Measurements from ENCODE around the gene MAB21L3. TPM values are rescaled to one million over a fixed set of nuclear protein-coding genes. Genes with fewer than 3 reads are reported as not detected.

The MAB21L3 gene
- total RNA-seq, 2 experiments from 2014 or later = 0.26 TPM; not detected in 1

GRCh38 chr1:116122955-116123757 is 12.0 kb downstream of the MAB21L3 start:
- no peak overlapping the region for H3K4me3 Mint-ChIP-seq
- H3K27ac Mint-ChIP-seq = no peak overlapping the region
- H3K9me3 Mint-ChIP-seq = no peaks in the 10 kb centered on the region
- peaks cover 37% of the 10 kb centered on the region for H3K27me3 Mint-ChIP-seq
- no peak for DNase-seq
- H3K36me3 Mint-ChIP-seq = no peaks in the 10 kb centered on the region
- peaks cover 29% of the 10 kb centered on the region for H3K4me1 Mint-ChIP-seq

GRCh38 chr1:116123837-116124533 is 12.8 kb downstream of the MAB21L3 start:
- peaks cover 36% of the 10 kb centered on the region for H3K4me1 Mint-ChIP-seq
- H3K36me3 Mint-ChIP-seq = no peaks in the 10 kb centered on the region
- H3K27ac Mint-ChIP-seq = no peak overlapping the region
- peaks cover 32% of the 10 kb centered on the region for H3K27me3 Mint-ChIP-seq
- no peaks in the 10 kb centered on the region for H3K9me3 Mint-ChIP-seq
- no peak for DNase-seq
- no peak overlapping the region for H3K4me3 Mint-ChIP-seq

- H3K9me3 Mint-ChIP-seq = no peaks in the 10 kb centered on the region
Observed at GRCh38 chr1:116125758-116126157, 14.6 kb downstream of the MAB21L3 start.

DNA sequence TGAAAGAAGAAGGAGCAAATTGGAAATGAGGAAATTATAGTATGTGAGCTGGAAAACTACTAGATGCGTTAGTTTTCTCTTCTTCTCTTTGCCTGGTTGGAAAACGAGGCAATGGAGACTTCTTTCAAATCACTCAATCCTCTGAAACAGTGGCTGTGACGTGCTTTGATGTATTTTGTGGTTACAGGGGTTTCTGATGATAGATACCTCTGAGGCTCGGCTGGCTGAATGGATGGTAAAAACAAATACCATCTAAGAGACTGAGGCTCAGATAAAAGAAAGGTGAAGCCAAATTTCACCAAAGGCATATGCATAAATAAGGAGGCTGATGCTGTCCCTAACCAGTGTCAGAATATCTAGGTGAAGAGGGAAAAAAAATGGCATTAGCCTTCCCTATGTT is 15.1 kb downstream of the MAB21L3 start:
- H3K27ac Mint-ChIP-seq = peak overlapping the region; percentile 54
- H3K36me3 Mint-ChIP-seq = no peaks in the 10 kb centered on the region
- no peaks in the 10 kb centered on the region for H3K9me3 Mint-ChIP-seq
- peaks cover 44% of the 10 kb centered on the region for H3K4me1 Mint-ChIP-seq
- H3K4me3 Mint-ChIP-seq = no peak overlapping the region
- DNase-seq = no peak
- H3K27me3 Mint-ChIP-seq = peaks cover 33% of the 10 kb centered on the region

More at GRCh38 chr1:116125758-116126157, 14.6 kb downstream of the MAB21L3 start:
- no peak for DNase-seq
- no peaks in the 10 kb centered on the region for H3K36me3 Mint-ChIP-seq
- peaks cover 44% of the 10 kb centered on the region for H3K4me1 Mint-ChIP-seq
- H3K27ac Mint-ChIP-seq = peak overlapping the region; percentile 58
- peaks cover 37% of the 10 kb centered on the region for H3K27me3 Mint-ChIP-seq
- H3K4me3 Mint-ChIP-seq = no peak overlapping the region

DNA sequence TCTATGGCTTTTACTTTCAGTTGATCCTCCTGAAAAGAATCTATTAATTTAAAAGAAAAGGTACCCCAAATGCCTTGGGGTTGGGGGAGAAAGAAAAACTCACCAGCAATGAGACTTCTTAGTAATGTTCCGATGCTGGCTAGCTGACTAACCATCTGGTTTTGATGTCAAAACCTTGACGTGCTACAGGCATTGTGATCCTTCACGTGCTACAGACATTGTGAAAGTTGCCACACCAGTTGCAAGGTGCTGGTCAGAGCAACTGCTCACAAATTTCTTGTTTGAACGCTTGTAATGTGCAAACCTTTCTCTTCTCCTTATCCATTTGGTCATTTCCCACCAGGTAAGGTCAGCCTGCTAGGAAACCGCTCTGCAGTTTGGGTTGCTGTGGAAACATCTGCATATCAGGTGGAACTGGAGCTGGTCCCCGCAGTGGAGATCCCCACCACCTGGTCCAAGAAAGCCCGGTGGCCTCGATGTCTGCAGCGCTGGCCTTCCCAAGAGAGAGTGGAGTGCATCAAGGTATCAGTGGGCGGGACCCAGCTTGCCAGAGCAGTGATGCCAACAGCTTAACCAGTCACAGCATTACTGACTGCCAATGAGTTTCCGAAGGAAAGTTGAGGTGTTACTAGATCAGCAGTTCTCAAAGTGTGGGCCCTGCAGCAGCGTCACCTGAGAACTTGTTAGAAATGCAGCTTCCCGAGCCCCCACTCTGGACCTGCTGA is 16.1 kb downstream of the MAB21L3 start:
- peaks cover 29% of the 10 kb centered on the region for H3K27me3 Mint-ChIP-seq
- no peak for DNase-seq
- H3K9me3 Mint-ChIP-seq = no peaks in the 10 kb centered on the region
- H3K27ac Mint-ChIP-seq = no peak overlapping the region
- no peak overlapping the region for H3K4me3 Mint-ChIP-seq
- peaks cover 40% of the 10 kb centered on the region for H3K4me1 Mint-ChIP-seq
- H3K36me3 Mint-ChIP-seq = no peaks in the 10 kb centered on the region

GRCh38 chr1:116127848-116128540 is 16.8 kb downstream of the MAB21L3 start:
- Mint-ChIP-seq H3K4me3 (no peak overlapping the region), H3K27ac (no peak overlapping the region), H3K27me3 (peaks cover 24% of the 10 kb centered on the region), H3K4me1 (peaks cover 40% of the 10 kb centered on the region), H3K9me3 (no peaks in the 10 kb centered on the region), H3K36me3 (no peaks in the 10 kb centered on the region)
- no peak for DNase-seq

- Mint-ChIP-seq H3K27ac (peak overlapping the region; percentile 77), H3K27me3 (peaks cover 19% of the 10 kb centered on the region), H3K4me3 (peak overlapping the region; percentile 37), H3K36me3 (no peaks in the 10 kb centered on the region), H3K4me1 (peaks cover 40% of the 10 kb centered on the region), H3K9me3 (no peaks in the 10 kb centered on the region)
- peak; percentile 64 for DNase-seq
Observed at GRCh38 chr1:116128664-116129063, 17.5 kb downstream of the MAB21L3 start.

DNA sequence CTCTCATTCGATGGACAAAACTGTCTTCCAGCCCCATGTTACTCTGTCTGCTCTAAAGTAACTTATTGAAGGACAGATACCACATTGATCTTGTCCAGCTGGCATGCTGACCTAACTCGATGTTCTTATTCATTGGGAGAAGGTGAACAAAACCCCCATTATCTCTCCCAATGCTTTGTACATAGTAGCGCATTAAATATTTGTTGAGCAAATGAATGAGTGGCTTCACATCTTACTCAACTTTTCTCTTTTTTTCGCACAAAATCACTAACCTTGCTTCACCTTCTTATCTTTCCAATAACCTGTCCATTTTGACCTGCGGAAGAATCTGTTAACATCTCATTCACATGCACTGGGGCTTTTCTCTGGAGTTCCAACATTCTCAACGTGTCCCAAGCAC is 18.3 kb downstream of the MAB21L3 start:
- H3K27ac Mint-ChIP-seq = no peak overlapping the region
- no peak overlapping the region for H3K4me3 Mint-ChIP-seq
- peaks cover 42% of the 10 kb centered on the region for H3K4me1 Mint-ChIP-seq

GRCh38 chr1:116130356-116130755 is 19.2 kb downstream of the MAB21L3 start:
- no peak overlapping the region for H3K4me3 Mint-ChIP-seq
- H3K4me1 Mint-ChIP-seq = peaks cover 43% of the 10 kb centered on the region
- H3K27me3 Mint-ChIP-seq = peaks cover 9% of the 10 kb centered on the region

More for the DNA sequence above, 18.3 kb downstream of the MAB21L3 start:
- H3K9me3 Mint-ChIP-seq = no peaks in the 10 kb centered on the region
- no peaks in the 10 kb centered on the region for H3K36me3 Mint-ChIP-seq
- no peak for DNase-seq
- H3K27me3 Mint-ChIP-seq = peaks cover 10% of the 10 kb centered on the region

DNA sequence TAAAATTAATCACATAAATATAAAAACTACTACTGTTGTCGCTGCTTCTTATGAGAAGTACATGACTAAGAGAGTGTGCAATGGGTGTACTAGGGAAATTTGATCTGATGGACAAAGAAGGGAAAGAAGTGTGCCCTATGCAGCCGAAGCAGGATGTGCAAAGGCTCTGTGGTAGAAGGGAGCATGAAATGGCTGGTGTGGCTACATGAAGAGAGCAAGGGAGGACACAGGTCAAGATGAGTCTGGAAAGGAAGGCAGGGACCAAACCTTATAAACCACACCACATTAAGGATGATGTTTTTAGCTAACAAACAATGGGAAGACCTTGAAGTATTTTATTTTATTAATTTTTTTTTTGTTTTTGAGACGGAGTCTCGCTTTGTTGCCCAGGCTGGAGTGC is 20.0 kb downstream of the MAB21L3 start:
- no peak for DNase-seq
- Mint-ChIP-seq H3K9me3 (no peaks in the 10 kb centered on the region), H3K4me3 (no peak overlapping the region), H3K36me3 (no peaks in the 10 kb centered on the region), H3K27ac (no peak overlapping the region), H3K27me3 (peaks cover 7% of the 10 kb centered on the region), H3K4me1 (peaks cover 38% of the 10 kb centered on the region)

More at GRCh38 chr1:116130356-116130755, 19.2 kb downstream of the MAB21L3 start:
- Mint-ChIP-seq H3K9me3 (no peaks in the 10 kb centered on the region), H3K36me3 (no peaks in the 10 kb centered on the region), H3K27ac (no peak overlapping the region)
- no peak for DNase-seq

DNA sequence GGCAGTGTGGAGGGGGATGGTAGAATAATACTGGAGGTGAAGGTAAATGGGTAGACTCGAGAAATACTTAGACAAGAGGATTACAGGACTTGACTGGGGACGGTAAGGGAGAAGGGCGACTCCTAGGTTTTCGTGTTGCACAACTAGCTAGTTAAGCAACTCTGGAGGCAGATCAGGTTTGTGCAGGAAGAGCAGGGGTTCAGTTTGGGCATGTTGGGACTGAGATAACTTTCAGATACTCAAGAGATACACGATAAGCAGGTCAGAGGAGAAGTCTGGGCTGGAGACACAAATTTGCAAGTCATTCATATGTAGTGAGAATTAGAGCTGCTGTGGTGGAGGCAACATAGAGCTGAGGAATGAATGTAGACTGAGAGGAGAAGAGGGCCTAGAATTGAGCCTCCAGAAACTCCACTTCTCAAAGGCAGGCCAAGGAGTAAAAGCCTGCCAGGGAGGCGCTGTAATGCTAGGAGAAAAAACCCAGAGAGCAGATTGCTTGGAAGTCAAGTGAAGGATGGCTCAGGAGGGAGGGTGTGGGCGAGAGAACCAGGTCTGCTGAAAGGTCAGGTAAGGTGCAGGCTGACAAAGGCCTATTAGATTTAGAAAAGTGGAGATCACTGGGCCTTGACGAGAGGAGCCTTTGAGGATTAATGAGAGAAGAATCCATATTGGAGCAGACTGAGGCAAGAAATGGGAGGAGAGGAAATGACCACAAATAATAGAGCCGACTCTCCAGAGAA is 20.8 kb downstream of the MAB21L3 start:
- no peaks in the 10 kb centered on the region for H3K36me3 Mint-ChIP-seq
- H3K27ac Mint-ChIP-seq = no peak overlapping the region
- DNase-seq = no peak
- H3K4me1 Mint-ChIP-seq = peaks cover 29% of the 10 kb centered on the region
- H3K27me3 Mint-ChIP-seq = peaks cover 7% of the 10 kb centered on the region
- H3K9me3 Mint-ChIP-seq = no peaks in the 10 kb centered on the region
- H3K4me3 Mint-ChIP-seq = no peak overlapping the region

- H3K36me3 Mint-ChIP-seq = no peaks in the 10 kb centered on the region
- no peak overlapping the region for H3K27ac Mint-ChIP-seq
- H3K9me3 Mint-ChIP-seq = no peaks in the 10 kb centered on the region
- DNase-seq = no peak
- H3K4me3 Mint-ChIP-seq = no peak overlapping the region
- peaks cover 7% of the 10 kb centered on the region for H3K27me3 Mint-ChIP-seq
- peaks cover 13% of the 10 kb centered on the region for H3K4me1 Mint-ChIP-seq
Observed at GRCh38 chr1:116133696-116134475, 22.7 kb downstream of the MAB21L3 start.

GRCh38 chr1:116134476-116134773 is 23.2 kb downstream of the MAB21L3 start:
- H3K27me3 Mint-ChIP-seq = peaks cover 5% of the 10 kb centered on the region
- DNase-seq = no peak
- H3K27ac Mint-ChIP-seq = no peak overlapping the region
- H3K9me3 Mint-ChIP-seq = no peaks in the 10 kb centered on the region
- no peak overlapping the region for H3K4me3 Mint-ChIP-seq
- peaks cover 11% of the 10 kb centered on the region for H3K4me1 Mint-ChIP-seq
- H3K36me3 Mint-ChIP-seq = no peaks in the 10 kb centered on the region
